Midbrain (tissue), 1 donor: ENCODE measurements around the gene ZNF311.
A peak's percentile ranks its signal among the peaks of the same experiment; 100 is the strongest.
"Not testable (repeated sequence)": the region's sequence is repeated elsewhere in the genome, so short reads cannot be mapped to it uniquely, and the experiment has no call there.

ENCODE experiments used
- DNase-seq: peaks from one replicate; lab custom pipeline; 2025; lab: John Stamatoyannopoulos, UW

ZNF311 gene

DNA sequence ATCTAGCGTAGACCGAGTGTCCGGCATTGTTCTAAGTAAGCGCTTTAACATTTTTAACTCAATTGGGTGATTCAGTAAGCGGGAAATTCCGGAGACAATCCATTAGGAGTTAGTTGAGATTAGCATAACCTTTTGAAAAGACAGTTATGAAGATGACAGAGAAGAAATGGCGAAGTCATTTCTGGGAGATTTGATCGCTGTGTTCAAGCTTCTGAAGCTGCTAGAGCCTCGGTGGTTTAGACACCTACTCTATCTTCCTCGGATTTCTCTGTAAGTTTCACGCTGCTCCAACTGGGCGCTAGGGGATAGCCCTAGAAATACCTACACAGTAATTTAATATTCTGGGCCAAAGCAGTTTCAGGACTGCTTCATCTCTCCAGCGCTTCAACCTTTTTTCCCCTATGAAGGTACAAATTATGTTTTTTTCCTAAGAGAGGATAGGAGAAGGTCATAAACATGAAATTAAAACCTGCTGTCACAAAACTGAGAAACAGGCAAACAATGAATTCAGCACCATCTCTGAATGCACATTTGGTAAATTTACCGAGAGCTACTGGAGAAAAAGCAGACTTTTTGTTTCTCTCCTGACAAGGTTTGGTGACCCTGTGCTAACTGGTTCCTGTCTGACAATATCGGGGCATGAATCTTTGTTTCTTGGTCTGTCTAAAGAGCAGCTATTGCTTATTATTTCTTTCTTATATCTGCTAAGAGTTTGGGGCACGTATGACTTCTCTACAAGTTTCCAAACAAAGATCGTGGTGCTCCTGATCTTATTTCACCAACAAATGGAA is 22.4 kb downstream of the ZNF311 start:
- DNase-seq = peak; percentile 60

- DNase-seq = peak; percentile 85
Observed at GRCh38 chr6:28981833-28982475, 23.2 kb downstream of the ZNF311 start.

DNA sequence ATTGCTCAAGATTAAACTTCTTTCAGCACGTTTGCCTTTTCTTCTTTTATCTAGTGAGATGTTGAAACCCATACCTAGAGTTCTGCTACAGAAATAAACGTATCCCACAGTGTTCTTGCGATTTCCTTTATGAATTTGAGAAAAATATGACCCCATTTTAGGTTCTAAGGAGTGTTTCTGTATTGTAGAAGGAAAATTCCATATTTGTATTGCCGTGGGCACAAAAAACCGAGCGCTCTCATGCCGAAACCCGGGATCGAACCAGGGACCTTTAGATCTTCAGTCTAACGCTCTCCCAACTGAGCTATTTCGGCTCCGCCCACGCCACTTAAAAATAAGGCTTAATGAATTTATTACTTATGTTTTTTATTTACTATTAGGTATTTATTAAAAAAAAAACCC is 23.7 kb downstream of the ZNF311 start:
- DNase-seq = peak; percentile 85

GRCh38 chr6:28980852-28981430 is 24.2 kb downstream of the ZNF311 start:
- DNase-seq = peak; percentile 59

DNA sequence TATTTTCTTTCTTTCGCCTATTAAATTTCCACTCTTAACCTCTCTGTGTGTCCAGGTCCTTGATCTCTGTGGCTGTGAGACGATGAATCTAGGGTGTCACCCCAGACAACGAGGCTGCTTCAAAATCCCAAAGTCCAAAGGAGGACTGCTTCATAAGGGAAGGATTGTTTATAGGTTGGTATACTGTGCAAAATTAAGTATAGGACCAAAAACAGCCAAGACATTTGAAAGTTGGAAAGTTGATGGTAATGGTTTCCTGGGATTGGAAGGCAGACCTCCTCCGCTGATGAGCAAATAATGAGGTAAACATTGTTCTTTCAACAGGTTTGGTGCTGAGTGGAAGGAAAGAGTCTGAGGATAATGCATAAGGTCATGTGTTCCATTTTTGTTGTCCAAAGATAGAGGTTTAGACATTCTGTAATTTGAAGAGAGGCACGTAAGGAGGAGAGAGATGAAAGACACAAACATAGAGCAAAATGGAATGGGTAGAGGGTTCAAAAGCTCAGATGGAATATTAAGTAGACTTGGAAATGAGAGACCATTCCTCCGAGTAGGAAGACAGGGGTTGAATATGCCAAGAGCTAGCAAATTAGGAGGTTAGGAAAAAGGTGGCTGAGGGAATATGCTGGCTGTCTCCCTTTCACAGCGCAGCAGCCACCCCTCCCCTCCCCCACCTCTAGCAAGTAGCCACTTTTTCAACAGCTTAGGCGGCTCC is 24.8 kb downstream of the ZNF311 start:
- no peak for DNase-seq

GRCh38 chr6:28979679-28980078 is 25.4 kb downstream of the ZNF311 start:
- no peak for DNase-seq

DNA sequence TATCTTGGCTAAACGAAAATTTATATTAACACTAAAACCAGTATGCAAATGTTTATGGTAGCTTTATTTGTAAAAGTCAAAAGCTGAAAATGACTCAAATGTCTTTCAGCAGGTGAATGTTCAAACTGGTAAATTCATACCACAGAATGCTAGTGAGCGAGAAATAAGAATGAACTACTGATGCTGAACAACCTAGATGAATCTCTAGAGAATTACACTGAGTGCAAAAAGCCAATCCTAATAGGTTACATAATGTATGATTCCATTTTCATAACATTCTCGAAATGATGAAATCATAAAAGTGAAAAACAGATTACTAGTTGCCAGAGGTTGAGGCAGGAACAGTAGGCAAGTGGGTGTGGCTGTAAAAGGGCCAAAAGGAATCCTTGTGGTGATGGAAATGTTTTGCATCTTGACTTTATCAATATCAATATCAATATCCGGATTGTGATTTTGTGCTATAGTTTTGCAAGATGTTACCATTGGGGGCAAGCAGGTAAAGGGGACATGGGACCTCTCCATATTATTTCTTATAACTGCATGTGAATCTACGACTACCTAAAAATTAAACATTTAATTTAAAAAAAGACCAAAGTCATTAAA is 26.1 kb downstream of the ZNF311 start:
- no peak for DNase-seq

GRCh38 chr6:28978133-28978491 is 27.0 kb downstream of the ZNF311 start:
- no peak for DNase-seq

DNA sequence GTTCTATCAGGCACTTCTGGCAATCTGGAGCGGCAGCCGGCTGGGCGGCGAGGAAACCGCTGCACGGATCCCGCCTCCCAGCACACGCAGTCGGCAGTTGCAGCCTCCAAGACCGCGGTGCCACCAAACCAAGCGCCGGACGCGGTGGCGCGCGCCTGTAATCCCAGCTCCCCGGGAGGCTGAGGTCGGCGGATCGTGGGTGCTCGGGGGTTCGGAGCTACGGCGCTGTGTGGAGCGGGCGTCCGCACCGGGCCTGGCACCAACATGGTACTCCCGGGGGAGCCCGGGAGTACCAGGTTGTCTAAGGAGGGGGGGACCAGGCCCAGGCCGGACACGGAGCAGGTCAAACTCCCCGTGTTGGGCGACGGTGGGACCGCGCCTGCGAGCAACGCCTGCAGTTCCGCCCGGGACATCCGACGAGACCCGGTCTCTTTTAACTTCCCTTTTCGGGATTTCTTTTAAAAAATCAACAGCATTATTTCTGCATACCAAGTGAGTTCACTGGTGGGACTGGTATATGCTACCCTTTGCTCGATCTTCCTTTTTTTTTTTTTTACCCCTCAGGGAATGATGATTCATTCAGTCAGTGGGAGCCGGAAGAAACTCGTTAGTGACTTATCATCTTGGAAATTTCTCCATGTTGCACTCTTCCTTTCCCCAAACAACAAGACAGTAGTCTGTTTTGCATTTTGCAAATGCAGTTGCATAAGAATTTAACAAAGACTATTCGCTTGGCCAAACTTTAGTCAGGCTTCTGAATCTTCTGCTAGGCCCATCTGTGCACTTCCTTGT is 27.6 kb downstream of the ZNF311 start:
- DNase-seq = no peak

DNA sequence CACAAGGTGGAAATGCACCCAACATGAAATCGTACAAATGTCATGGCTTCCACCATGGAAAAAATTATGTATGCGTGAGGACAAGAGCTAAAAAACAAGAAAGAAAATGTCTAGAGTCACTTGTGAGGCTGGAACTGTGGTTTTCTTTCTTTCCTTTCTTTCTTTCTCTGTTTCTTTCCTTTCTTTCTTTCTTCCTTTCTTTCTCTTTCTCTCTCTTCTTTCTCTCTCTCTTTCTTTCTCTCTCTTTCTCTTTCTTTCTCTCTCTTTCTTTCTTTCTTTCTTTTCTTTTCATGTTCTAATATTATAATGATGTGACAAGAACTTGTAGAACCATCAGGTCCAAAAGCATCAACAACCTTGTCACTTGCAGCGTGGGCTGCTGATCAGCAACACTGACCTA is 28.4 kb downstream of the ZNF311 start:
- no peak for DNase-seq

DNA sequence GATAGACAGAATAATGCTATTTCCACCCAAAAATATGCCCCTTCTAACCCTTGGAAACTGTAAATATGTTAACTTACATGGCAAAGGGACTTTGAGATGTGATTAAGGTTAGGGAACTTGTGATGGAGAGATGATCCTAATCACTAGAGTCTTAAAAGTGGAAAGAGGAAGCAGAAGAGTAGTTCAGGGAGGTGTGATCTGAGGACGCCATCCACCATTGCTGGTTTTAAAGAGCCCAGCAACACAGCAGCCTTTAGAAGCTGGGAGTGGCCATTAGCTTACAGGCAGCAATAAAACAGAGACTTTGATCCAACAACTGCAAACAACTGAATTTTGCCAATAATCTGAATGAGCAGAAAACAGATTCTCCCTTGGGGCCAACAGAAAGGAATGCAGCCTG is 30.6 kb downstream of the ZNF311 start:
- no peak for DNase-seq

- not testable (repeated sequence) for DNase-seq
Observed at GRCh38 chr6:28970056-28970455, 35.1 kb downstream of the ZNF311 start.

- no peak for DNase-seq
Observed at GRCh38 chr6:28969129-28969528, 36.0 kb downstream of the ZNF311 start.

DNA sequence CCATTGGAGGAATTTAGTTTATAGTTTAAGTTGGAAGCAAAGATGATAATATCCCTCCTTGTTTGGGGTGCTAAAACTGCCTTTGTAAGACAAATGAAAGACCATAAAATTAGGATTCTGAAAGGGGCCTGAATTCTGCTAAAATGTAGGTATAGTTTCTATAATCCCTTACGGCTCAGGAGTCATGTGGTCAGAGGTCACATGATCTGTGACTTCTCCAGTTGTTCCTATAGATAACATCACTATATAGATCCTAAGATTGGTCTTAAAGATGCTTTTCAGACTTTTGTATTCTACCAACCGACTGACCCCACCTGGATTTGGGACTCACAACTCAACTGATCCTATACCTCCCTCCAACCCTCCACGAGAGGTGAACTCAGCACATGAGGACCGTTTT is 36.6 kb downstream of the ZNF311 start:
- DNase-seq = no peak

- no peak for DNase-seq
Observed at GRCh38 chr6:28965706-28966105, 39.4 kb downstream of the ZNF311 start.

- no peak for DNase-seq
Observed at GRCh38 chr6:28960846-28961500, 44.1 kb downstream of the ZNF311 start.

GRCh38 chr6:28958561-28959243 is 46.4 kb downstream of the ZNF311 start:
- not testable (repeated sequence) for DNase-seq

DNA sequence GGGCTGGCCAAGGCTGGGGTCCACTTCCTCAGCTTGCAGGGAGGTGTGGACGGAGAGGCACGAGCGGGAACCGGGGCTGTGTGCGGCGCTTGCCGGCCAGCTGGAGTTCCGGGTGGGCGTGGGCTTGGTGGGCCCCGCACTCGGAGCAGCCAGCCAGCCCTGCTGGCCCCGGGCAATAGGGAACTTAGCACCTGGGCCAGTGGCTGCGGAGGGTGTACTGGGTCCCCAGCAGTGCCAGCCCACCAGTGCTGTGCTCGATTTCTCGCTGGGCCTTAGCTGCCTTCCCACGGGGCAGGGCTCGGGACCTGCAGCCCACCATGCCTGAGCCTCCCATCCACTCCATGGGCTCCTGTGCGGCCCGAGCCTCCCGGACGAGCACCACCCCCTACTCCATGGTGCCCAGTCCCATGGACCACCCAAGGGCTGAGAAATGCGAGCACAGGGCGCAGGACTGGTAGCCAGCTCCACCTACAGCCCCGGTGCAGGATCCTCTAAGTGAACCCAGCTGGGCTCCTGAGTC is 47.3 kb downstream of the ZNF311 start:
- DNase-seq = not testable (repeated sequence)

DNA sequence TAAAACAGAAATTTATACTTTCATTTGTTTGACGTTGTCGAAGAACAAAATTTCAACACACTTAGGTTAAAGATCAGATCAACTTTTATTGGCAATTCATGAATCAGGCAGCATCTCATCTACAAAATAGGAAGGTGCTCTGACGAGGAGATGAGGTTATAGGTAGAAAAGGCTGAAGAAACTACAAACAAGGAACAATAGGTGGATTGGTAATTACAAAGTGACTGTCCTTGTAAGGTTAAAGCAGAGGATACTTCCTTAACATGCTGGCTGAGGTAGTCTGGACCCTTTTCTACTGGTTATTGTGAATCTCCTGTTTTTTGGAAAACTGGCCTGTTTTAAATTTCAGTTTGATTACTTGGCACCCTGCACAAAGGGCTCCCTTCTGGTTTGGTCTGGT is 48.8 kb downstream of the ZNF311 start:
- no peak for DNase-seq
